ENCODE results near the gene IVNS1ABP. TPM values are rescaled to one million over a fixed set of nuclear protein-coding genes. Genes with fewer than 3 reads are reported as not detected.

The IVNS1ABP gene
- total and polyA plus RNA-seq, 9 of the 15 experiments (the other 6 are each of a cell fraction or from before 2014, with no cell fraction given): 30.6 to 126 (median 77.7) TPM

GRCh38 chr1:185363205-185363604 lies 46.2 kb upstream of the IVNS1ABP start:
- CTCF ChIA-PET (ENCODE audit: low intra/inter-chr PET ratio): no interaction called here

More at GRCh38 chr1:185363205-185363604, 46.2 kb upstream of the IVNS1ABP start:
- POLR2A ChIA-PET: no interaction called here
- Histone ChIP-seq H3K4me2 (ENCODE audit: insufficient read depth, low read length) (no peak overlapping the region), H3K27ac (ENCODE audit: extremely low read depth, low read depth, low read length) (no peak overlapping the region), H3K9me3 (replicated peaks; ENCODE audit: control insufficient read depth, insufficient read depth, low read depth, low read length) (no peaks in the 10 kb centered on the region), H3K4me3 (no peak overlapping the region), H3K79me2 (ENCODE audit: control insufficient read depth, insufficient read depth, low read length) (no peaks in the 10 kb centered on the region), H3K9me1 (ENCODE audit: control insufficient read depth, insufficient read depth, low read length) (no peaks in the 10 kb centered on the region), H3K9ac (ENCODE audit: insufficient read depth in 1 of 2, low read depth in 2 of 2, low read length in 2 of 2) (no peak overlapping the region), H2AFZ (ENCODE audit: low read depth, low read length) (no peak overlapping the region), H3K27me3 (ENCODE audit: control insufficient read depth in 2 of 2, insufficient read depth in 2 of 2, low read length in 2 of 2) (peaks cover 0 to 4% of the 10 kb centered on the region in 2 experiments; a peak in 1 of 5 replicates), H3K36me3 (ENCODE audit: control insufficient read depth, insufficient read depth, low read length) (no peaks in the 10 kb centered on the region), H3K4me1 (replicated peaks in 1 of 2; ENCODE audit: control insufficient read depth in 2 of 2, insufficient read depth in 2 of 2, low read length in 2 of 2) (0 out of 5 replicates have a peak, but pooled peaks cover 0 to 4% of the 10 kb centered on the region in 2 experiments), H4K20me1 (replicated peaks; ENCODE audit: control insufficient read depth, insufficient read depth, low read length) (no peaks in the 10 kb centered on the region)
- FAIRE-seq: no peak
- in situ Hi-C loops (cut with MboI) (no loop called here), intact Hi-C loops (cut with micrococcal nuclease) (no loop called here)
- ATAC-seq: no peak
- DNase-seq (ENCODE audit: extremely low read depth in 1 of 4, low spot score in 3 of 4): no peak
- TF ChIP-seq, protein P1, sequence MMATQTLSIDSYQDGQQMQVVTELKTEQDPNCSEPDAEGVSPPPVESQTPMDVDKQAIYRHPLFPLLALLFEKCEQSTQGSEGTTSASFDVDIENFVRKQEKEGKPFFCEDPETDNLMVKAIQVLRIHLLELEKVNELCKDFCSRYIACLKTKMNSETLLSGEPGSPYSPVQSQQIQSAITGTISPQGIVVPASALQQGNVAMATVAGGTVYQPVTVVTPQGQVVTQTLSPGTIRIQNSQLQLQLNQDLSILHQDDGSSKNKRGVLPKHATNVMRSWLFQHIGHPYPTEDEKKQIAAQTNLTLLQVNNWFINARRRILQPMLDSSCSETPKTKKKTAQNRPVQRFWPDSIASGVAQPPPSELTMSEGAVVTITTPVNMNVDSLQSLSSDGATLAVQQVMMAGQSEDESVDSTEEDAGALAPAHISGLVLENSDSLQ (IDR thresholded peaks at IDR 0.05): no peak
- TF ChIP-seq ZNF174 (CRISPR knock-in tag; IDR thresholded peaks at IDR 0.05) (no peak), PTRF (tag; IDR thresholded peaks at IDR 0.05) (no peak), FOXJ3 (CRISPR knock-in tag; IDR thresholded peaks at IDR 0.05) (no peak), NFE2L1 (tag; IDR thresholded peaks at IDR 0.05; ENCODE audit: borderline replicate concordance, low read depth) (no peak), TAL1 (IDR thresholded peaks at IDR 0.05) (no peak), ZNF507 (tag; conservative IDR thresholded peaks at IDR 0.05) (no peak), POLR2B (IDR thresholded peaks at IDR 0.05; ENCODE audit: low read depth, partially characterized antibody) (no peak), PHB (CRISPR knock-in tag; IDR thresholded peaks at IDR 0.05) (no peak), EWSR1 (IDR thresholded peaks at IDR 0.05; ENCODE audit: borderline replicate concordance, low read depth, partially characterized antibody) (no peak), ZNF280B (CRISPR knock-in tag; IDR thresholded peaks at IDR 0.05) (no peak), MCM3 (IDR thresholded peaks at IDR 0.05) (no peak), SMARCA5 (IDR thresholded peaks at IDR 0.05) (no peak), HOXB6 (CRISPR knock-in tag; IDR thresholded peaks at IDR 0.05; ENCODE audit: borderline replicate concordance) (no peak)
- no TSS peak for BruUV-seq (replicated peaks)
